Measurements from ENCODE around the gene USP6NL. TPM values are rescaled to one million over a fixed set of nuclear protein-coding genes. Genes with fewer than 3 reads are reported as not detected.
A peak's percentile ranks its signal among the peaks of the same experiment; 100 is the strongest.

USP6NL gene
- total and polyA plus RNA-seq, 9 of the 15 experiments (the other 6 are each of a cell fraction or from before 2014, with no cell fraction given): 3.2 to 26.6 (median 19.8) TPM

GRCh38 chr10:11609052-11609451 is 2.4 kb downstream of the USP6NL start:
- H3K9me3 ChIP-seq (replicated peaks; ENCODE audit: control insufficient read depth, insufficient read depth, low read depth, low read length): no peaks in the 10 kb centered on the region
- DNase-seq (ENCODE audit: extremely low read depth in 1 of 4, low spot score in 3 of 4) (peak in 1 of 4 experiments; percentile 54), ATAC-seq (peak; percentile 13), FAIRE-seq (no peak)
- 0 out of 2 replicates have a peak, but pooled peaks cover 7% of the 10 kb centered on the region for H4K20me1 ChIP-seq (replicated peaks; ENCODE audit: control insufficient read depth, insufficient read depth, low read length)
- H3K4me3 ChIP-seq: peak overlapping the region; percentile 79
- WGBS (ENCODE audit: insufficient coverage, low coverage, missing lambda C conversion rate): 2% methylated on average over 7 of the region's 7 CpGs
- no peak overlapping the region for H2AFZ ChIP-seq (ENCODE audit: low read depth, low read length)
- H3K27me3 ChIP-seq (ENCODE audit: control insufficient read depth in 2 of 2, insufficient read depth in 2 of 2, low read length in 2 of 2): no peaks in the 10 kb centered on the region
- ChIA-PET CTCF (ENCODE audit: low intra/inter-chr PET ratio) (no interaction called here), POLR2A (interaction anchor here (0.8 to 3.7 kb wide), 9 partner anchors 8 to 148 kb away, joined by 3 to 18 read pairs (median 6); no protein-coding TSS in a partner anchor)
- H3K9ac ChIP-seq (ENCODE audit: insufficient read depth in 1 of 2, low read depth in 2 of 2, low read length in 2 of 2): peak overlapping the region; percentile 56 to 74; a peak in 3 of 4 replicates
- in situ Hi-C loops (cut with MboI): no loop called here
- peak overlapping the region; percentile 85 for H3K4me2 ChIP-seq (ENCODE audit: insufficient read depth, low read length)
- H3K4me1 ChIP-seq (replicated peaks in 1 of 2; ENCODE audit: control insufficient read depth in 2 of 2, insufficient read depth in 2 of 2, low read length in 2 of 2): peaks cover 27 to 41% of the 10 kb centered on the region in 2 experiments
- H3K9me1 ChIP-seq (ENCODE audit: control insufficient read depth, insufficient read depth, low read length): no peaks in the 10 kb centered on the region
- 0 out of 3 replicates have a peak, but pooled peaks cover 2% of the 10 kb centered on the region for H3K36me3 ChIP-seq (ENCODE audit: control insufficient read depth, insufficient read depth, low read length)
- BruUV-seq (replicated peaks): no TSS peak
- peak overlapping the region; percentile 66; the same call in 2 of the 3 replicates for H3K27ac ChIP-seq (ENCODE audit: extremely low read depth, low read depth, low read length)
- intact Hi-C loops (cut with micrococcal nuclease): loop anchor here (5.0 kb wide), 1 partner anchor 72 kb away; no protein-coding TSS in a partner anchor
- H3K79me2 ChIP-seq (ENCODE audit: control insufficient read depth, insufficient read depth, low read length): peaks cover 73% of the 10 kb centered on the region
- TF ChIP-seq GTF2E2 (tag; IDR thresholded peaks at IDR 0.05) (0 out of 2 replicates have a peak, but pooled peaks have one; percentile 49), CBFA2T3 (IDR thresholded peaks at IDR 0.05) (peak; percentile 17; the same call in 1 of the 2 replicates), ARID1B (IDR thresholded peaks at IDR 0.05) (peak; percentile 18; the same call in 1 of the 2 replicates), MLLT1 (IDR thresholded peaks at IDR 0.05) (peak in 1 of 2 experiments; percentile 27; a peak in 1 of 4 replicates), RCOR1 (IDR thresholded peaks at IDR 0.05; ENCODE audit: borderline replicate concordance in 1 of 2, low read depth in 2 of 2, low read length in 2 of 2) (peak in 1 of 2 experiments; percentile 57; a peak in 1 of 4 replicates), MTA3 (IDR thresholded peaks at IDR 0.05; ENCODE audit: borderline replicate concordance) (0 out of 2 replicates have a peak, but pooled peaks have one; percentile 12), KDM1A (IDR thresholded peaks at IDR 0.05) (peak; percentile 84 to 90), NR2C2 (CRISPR knock-in tag; IDR thresholded peaks at IDR 0.05) (no peak), NR2C2 (tag; IDR thresholded peaks at IDR 0.05) (no peak), MAZ (CRISPR knock-in tag; conservative IDR thresholded peaks at IDR 0.05 in 1 of 2, IDR thresholded peaks at IDR 0.05 in 1 of 2) (no peak), RBM22 (IDR thresholded peaks at IDR 0.05; ENCODE audit: low read depth, low read length, poor library complexity, severe bottlenecking) (no peak), SMARCA5 (IDR thresholded peaks at IDR 0.05) (0 out of 2 replicates have a peak, but pooled peaks have one; percentile 11), JUND (IDR thresholded peaks at IDR 0.05; ENCODE audit: borderline replicate concordance, low read depth, low read length) (0 out of 2 replicates have a peak, but pooled peaks have one; percentile 16), JUND (tag; IDR thresholded peaks at IDR 0.05; ENCODE audit: borderline replicate concordance, low read depth, low read length) (no peak), HEY1 (CRISPR knock-in tag; IDR thresholded peaks at IDR 0.05; ENCODE audit: borderline replicate concordance) (no peak), ZZZ3 (IDR thresholded peaks at IDR 0.05) (no peak), AFF1 (IDR thresholded peaks at IDR 0.05; ENCODE audit: low read depth in 1 of 2, partially characterized antibody in 2 of 2) (peak in 1 of 2 experiments; percentile 20), CXXC5 (CRISPR knock-in tag; IDR thresholded peaks at IDR 0.05) (0 out of 2 replicates have a peak, but pooled peaks have one; percentile 9)
